ENCODE measurements around the gene ZIM2.
"Not testable (repeated sequence)": the region's sequence is repeated elsewhere in the genome, so short reads cannot be mapped to it uniquely, and the experiment has no call there.

The ZIM2 gene

GRCh38 chr19:56840451-56841192, at the start of gene ZIM2, which contains the start of gene PEG3:
Gene ZIM2, minus strand, starts transcription at chr19:56840726. Its CDS starts 16,449 bp downstream, at chr19:56824277.
Gene PEG3, minus strand, starts transcription at chr19:56840726. Its CDS starts 16,071 bp downstream, at chr19:56824655.
- no peak for DNase-seq (ENCODE audit: low spot score)

- DNase-seq (ENCODE audit: low spot score): no peak
Observed at GRCh38 chr19:56885173-56885985, 44.9 kb upstream of the ZIM2 start.

GRCh38 chr19:56884441-56884840, 43.9 kb upstream of the ZIM2 start:
- DNase-seq (ENCODE audit: low spot score): no peak

GRCh38 chr19:56880592-56881190, 40.2 kb upstream of the ZIM2 start:
- no peak for DNase-seq (ENCODE audit: low spot score)

- DNase-seq (ENCODE audit: low spot score): no peak
Observed at GRCh38 chr19:56877069-56877715, 36.7 kb upstream of the ZIM2 start.

GRCh38 chr19:56875717-56876116, 35.2 kb upstream of the ZIM2 start:
- DNase-seq (ENCODE audit: low spot score): no peak

- no peak for DNase-seq (ENCODE audit: low spot score)
Observed at GRCh38 chr19:56874530-56874929, 34.0 kb upstream of the ZIM2 start.

- no peak for DNase-seq (ENCODE audit: low spot score)
Observed at GRCh38 chr19:56873493-56873892, 33.0 kb upstream of the ZIM2 start.

GRCh38 chr19:56869886-56870285, 29.4 kb upstream of the ZIM2 start:
- no peak for DNase-seq (ENCODE audit: low spot score)

- DNase-seq (ENCODE audit: low spot score): no peak
Observed at GRCh38 chr19:56868446-56868845, 27.9 kb upstream of the ZIM2 start.

- no peak for DNase-seq (ENCODE audit: low spot score)
Observed at GRCh38 chr19:56866538-56866937, 26.0 kb upstream of the ZIM2 start.

- no peak for DNase-seq (ENCODE audit: low spot score)
Observed at GRCh38 chr19:56864443-56865125, 24.1 kb upstream of the ZIM2 start.

- DNase-seq (ENCODE audit: low spot score): no peak
Observed at GRCh38 chr19:56862741-56863140, 22.2 kb upstream of the ZIM2 start.

- DNase-seq (ENCODE audit: low spot score): not testable (repeated sequence)
Observed at GRCh38 chr19:56860409-56860808, 19.9 kb upstream of the ZIM2 start.

GRCh38 chr19:56858026-56858425, 17.5 kb upstream of the ZIM2 start:
- no peak for DNase-seq (ENCODE audit: low spot score)

- no peak for DNase-seq (ENCODE audit: low spot score)
Observed at GRCh38 chr19:56856822-56857221, 16.3 kb upstream of the ZIM2 start.

- DNase-seq (ENCODE audit: low spot score): not testable (repeated sequence)
Observed at GRCh38 chr19:56852361-56852760, 11.8 kb upstream of the ZIM2 start.

- no peak for DNase-seq (ENCODE audit: low spot score)
Observed at GRCh38 chr19:56848166-56848565, 7.6 kb upstream of the ZIM2 start.

GRCh38 chr19:56842412-56842811, 1.9 kb upstream of the ZIM2 start:
- no peak for DNase-seq (ENCODE audit: low spot score)

GRCh38 chr19:56841193-56841543, 642 bp upstream of the ZIM2 start:
- DNase-seq (ENCODE audit: low spot score): no peak

- no peak for DNase-seq (ENCODE audit: low spot score)
Observed at GRCh38 chr19:56839652-56840450, 675 bp downstream of the ZIM2 start.

Measured in CD4-positive, alpha-beta T cell treated with Interleukin-15 for 4 hours (primary cell).